GM12878 (cell line): ENCODE measurements around the gene POLN. TPM values are rescaled to one million over a fixed set of nuclear protein-coding genes. Genes with fewer than 3 reads are reported as not detected.

Experiments
- ATAC-seq: fragments of 200-7000 bp; cut with Tn5 transposase; 3 replicates; pipeline ENCODE4 v1.9.1; 2020; ENCODE audit warnings: mild to moderate bottlenecking, moderate library complexity
- BruUV-seq: library from RNA; stranded (reverse); fragments of 400-500 nt; replicated peaks from 2 replicates; lab custom pipeline; 2021; lab: Mats Ljungman, UMichigan
- CTCF ChIA-PET: fragments of 300-600 bp; sonication (Branson Sonifier 250); formaldehyde crosslinking; extraction: SDS; loops from one replicate; lab custom pipeline; 2021; ENCODE audit warnings: inconsistent platforms; lab: Yijun Ruan, JAX
- POLR2A ChIA-PET: fragments of 350-600 bp; formaldehyde crosslinking; extraction: SDS; loops from one replicate; lab custom pipeline; 2021; ENCODE audit warnings: inconsistent platforms; lab: Charles Lee
- RAD21 ChIA-PET: fragments of 300-600 bp; sonication (Branson Sonifier 250); formaldehyde crosslinking; loops from one replicate; lab custom pipeline; 2023; ENCODE audit warnings: antibody characterized with exemption; ENCODE audit not compliant: unreplicated experiment; lab: Charles Lee
- SMC1A ChIA-PET: fragments of 300-600 bp; sonication (Branson Sonifier 250); formaldehyde crosslinking; loops from one replicate; lab custom pipeline; 2023; ENCODE audit not compliant: unreplicated experiment, uncharacterized antibody; lab: Charles Lee
- DNase-seq: peaks from one replicate; pipeline ENCODE4 v3.0.0-alpha.2; 2011; ENCODE audit warnings: low read depth, low spot score
- FAIRE-seq: peaks from 3 replicates; lab custom pipeline; 2011; peaks lifted over from hg19 to GRCh38; lab: Jason Lieb, UNC
- H2AFZ ChIP-seq: 2 replicates; pipeline ENCODE4 v1.6.0; 2011; ENCODE audit warnings: low read depth, low read length, control low read depth; ENCODE audit not compliant: control insufficient read depth
- H3K27ac ChIP-seq: 2 replicates; pipeline ENCODE4 v1.5.1; 2011; ENCODE audit warnings: control low read depth; ENCODE audit not compliant: control insufficient read depth, insufficient read depth
- H3K27me3 ChIP-seq, 2 experiments: replicated peaks in 1 of 2; 2 replicates each; pipeline versions ENCODE4 v1.6.0 to v1.6.1; 2011; ENCODE audit warnings: low read length in 1 of 2; ENCODE audit not compliant: control insufficient read depth in 2 of 2, insufficient read depth in 2 of 2
- H3K36me3 ChIP-seq, 2 experiments: 2 replicates each; pipeline ENCODE4 v1.5.1; 2011; ENCODE audit warnings: low read length in 1 of 2; ENCODE audit not compliant: control insufficient read depth in 2 of 2, insufficient read depth in 2 of 2
- H3K4me1 ChIP-seq: 2 replicates; pipeline ENCODE4 v1.6.1; 2011; ENCODE audit warnings: mild to moderate bottlenecking, low read length, moderate library complexity, mixed read lengths; ENCODE audit not compliant: control insufficient read depth, insufficient read depth
- H3K4me2 ChIP-seq: 2 replicates; pipeline ENCODE4 v1.6.0; 2011; ENCODE audit warnings: control low read depth; ENCODE audit not compliant: control insufficient read depth, insufficient read depth
- H3K4me3 ChIP-seq: fragments of 200-600 bp; sonication (generic); 2 replicates; pipeline ENCODE4 v1.5.1; 2016
- H3K79me2 ChIP-seq: 2 replicates; pipeline ENCODE4 v1.6.0; 2011; ENCODE audit warnings: low read length; ENCODE audit not compliant: control insufficient read depth, insufficient read depth
- H3K9ac ChIP-seq: 2 replicates; pipeline ENCODE4 v1.8.0; 2011; ENCODE audit warnings: low read length, control low read depth, mixed read lengths; ENCODE audit not compliant: control insufficient read depth, insufficient read depth
- H3K9me3 ChIP-seq: replicated peaks from 3 replicates; pipeline ENCODE4 v1.5.1; 2011; ENCODE audit warnings: mild to moderate bottlenecking, low read length; ENCODE audit not compliant: control insufficient read depth, insufficient read depth
- H4K20me1 ChIP-seq: 2 replicates; pipeline ENCODE4 v1.6.0; 2011; ENCODE audit not compliant: control insufficient read depth, insufficient read depth
- BACH1 ChIP-seq: fragments of 450-650 bp; IDR thresholded peaks from 2 replicates; pipeline ENCODE4 v1.6.1; 2017; ENCODE audit warnings: mild to moderate bottlenecking, borderline replicate concordance
- EGR1 ChIP-seq, 2 experiments: IDR thresholded peaks; 1 replicate in 1 of 2; 2 replicates in 1 of 2; pipeline ENCODE4 v1.6.1; 2011 to 2012; ENCODE audit warnings: low read depth in 2 of 2, low read length in 2 of 2, borderline replicate concordance in 1 of 2, mild to moderate bottlenecking in 1 of 2, moderate library complexity in 1 of 2
- FOXK2 ChIP-seq: fragments of 450-650 bp; IDR thresholded peaks from 2 replicates; pipeline ENCODE4 v1.6.1; 2017; ENCODE audit warnings: mild to moderate bottlenecking, moderate library complexity
- IKZF1 ChIP-seq: fragments of 450-650 bp; conservative IDR thresholded peaks from 2 replicates; pipeline ENCODE4 v1.6.1; 2017; ENCODE audit warnings: antibody characterized with exemption, mild to moderate bottlenecking
- KDM1A ChIP-seq: fragments of 200-600 bp; sonication (generic); IDR thresholded peaks from 2 replicates; pipeline ENCODE4 v1.6.1; 2016; ENCODE audit warnings: borderline replicate concordance
- MXI1 ChIP-seq: fragments of 150-350 bp; IDR thresholded peaks from 2 replicates; pipeline ENCODE4 v1.6.1; 2011; ENCODE audit warnings: low read depth, mild to moderate bottlenecking, inconsistent platforms, low read length, improper control_type of control experiment
- MYB ChIP-seq: fragments of 150-350 bp; IDR thresholded peaks from 2 replicates; pipeline ENCODE4 v1.6.1; 2014; ENCODE audit warnings: mild to moderate bottlenecking, low read depth, low read length, borderline replicate concordance
- NFYB ChIP-seq: IDR thresholded peaks from 2 replicates; pipeline ENCODE4 v1.6.1; 2011; ENCODE audit warnings: low read depth, mild to moderate bottlenecking, low read length, improper control_type of control experiment, moderate library complexity; ENCODE audit not compliant: insufficient read depth
- POU2F2 ChIP-seq: IDR thresholded peaks from 3 replicates; pipeline ENCODE4 v1.6.1; 2011; ENCODE audit warnings: low read depth, mild to moderate bottlenecking, low read length, borderline replicate concordance
- RELA ChIP-seq: fragments of 450-650 bp; IDR thresholded peaks from 2 replicates; pipeline ENCODE4 v1.8.0; 2014; ENCODE audit warnings: borderline replicate concordance; ENCODE audit not compliant: partially characterized antibody
- RUNX3 ChIP-seq: IDR thresholded peaks from 2 replicates; pipeline ENCODE4 v1.6.1; 2012; ENCODE audit warnings: low read length, inconsistent platforms
- SMC3 ChIP-seq: IDR thresholded peaks from 2 replicates; pipeline ENCODE4 v1.6.1; 2011; ENCODE audit warnings: low read length, improper control_type of control experiment, borderline replicate concordance
- SREBF2 ChIP-seq: IDR thresholded peaks from 2 replicates; pipeline ENCODE4 v1.6.1; 2012; ENCODE audit warnings: mild to moderate bottlenecking, low read length
- YBX1 ChIP-seq: fragments of 450-650 bp; IDR thresholded peaks from 2 replicates; pipeline ENCODE4 v1.6.1; 2016; ENCODE audit warnings: antibody characterized with exemption
- ZNF274 ChIP-seq: IDR thresholded peaks from one replicate; pipeline ENCODE4 v1.8.0; 2011; ENCODE audit not compliant: insufficient read length, insufficient read depth
- WGBS: methylation state at CpG from one replicate; pipeline ENCODE4 v1.1.6; 2016; ENCODE audit warnings: low lambda C conversion rate; ENCODE audit not compliant: insufficient replicate concordance, insufficient coverage; ENCODE audit errors: missing lambda C conversion rate; 5-methylcytosine and 5-hydroxymethylcytosine counted together
- in situ Hi-C: fragments of 300-500 bp; cut with MboI; formaldehyde crosslinking; loops from 9 replicates; pipeline ENCODE4 v1.14.3; 2018; ENCODE audit warnings: mixed read lengths
- intact Hi-C: fragments of 100-400 bp; cut with micrococcal nuclease; formaldehyde crosslinking; loops from one replicate; pipeline ENCODE4 v1.14.2; 2022; ENCODE audit not compliant: unreplicated experiment
- polyA plus RNA-seq, 11 experiments: library from polyadenylated mRNA; depleted of rRNA in 4 of 11; unstranded in 6 of 11; stranded (reverse) in 5 of 11; fragments of >200 nt; fragmentation: Nextera tagmentation in 4 of 11; fragmentation: Illumina TruSeq in 1 of 11; extraction: Ambion mirVana in 4 of 11; extraction: Trizol in 1 of 11; gene quantifications; 1 replicate in 1 of 11; 2 replicates in 10 of 11; pipeline versions ENCODE4 v1.2.1 to v1.2.3, GENCODE V29; 2011 to 2016; ENCODE audit warnings: inconsistent platforms in 2 of 11, missing spikeins in 2 of 11, low read depth in 1 of 11
- total RNA-seq, 4 experiments: library from RNA; depleted of rRNA in 3 of 4; stranded (reverse); fragments of >200 nt in 3 of 4; fragmentation: Illumina TruSeq in 1 of 4; extraction: Trizol in 1 of 4; gene quantifications; 2 replicates each; pipeline versions ENCODE4 v1.2.1 to v1.2.3, GENCODE V29; 2013 to 2021
- TF ChIP-seq, protein P1 (sequence below): IDR thresholded peaks from 2 replicates; pipeline ENCODE4 v1.6.1; 2011; ENCODE audit warnings: borderline replicate concordance, low read depth, mild to moderate bottlenecking, moderate library complexity, low read length; ENCODE audit not compliant: insufficient read depth, poor library complexity, severe bottlenecking
- TF ChIP-seq, protein P2 (sequence below): fragments of 450-650 bp; formaldehyde crosslinking; IDR thresholded peaks from 2 replicates; pipeline ENCODE4 v1.4.0; 2022; ENCODE audit warnings: mild to moderate bottlenecking, moderate library complexity

The POLN gene
- total and polyA plus RNA-seq, 10 of the 15 experiments (the other 5 are each of a cell fraction or from before 2014, with no cell fraction given) = 0.09 to 2.0 (median 0.95) TPM; not detected in 1

DNA sequence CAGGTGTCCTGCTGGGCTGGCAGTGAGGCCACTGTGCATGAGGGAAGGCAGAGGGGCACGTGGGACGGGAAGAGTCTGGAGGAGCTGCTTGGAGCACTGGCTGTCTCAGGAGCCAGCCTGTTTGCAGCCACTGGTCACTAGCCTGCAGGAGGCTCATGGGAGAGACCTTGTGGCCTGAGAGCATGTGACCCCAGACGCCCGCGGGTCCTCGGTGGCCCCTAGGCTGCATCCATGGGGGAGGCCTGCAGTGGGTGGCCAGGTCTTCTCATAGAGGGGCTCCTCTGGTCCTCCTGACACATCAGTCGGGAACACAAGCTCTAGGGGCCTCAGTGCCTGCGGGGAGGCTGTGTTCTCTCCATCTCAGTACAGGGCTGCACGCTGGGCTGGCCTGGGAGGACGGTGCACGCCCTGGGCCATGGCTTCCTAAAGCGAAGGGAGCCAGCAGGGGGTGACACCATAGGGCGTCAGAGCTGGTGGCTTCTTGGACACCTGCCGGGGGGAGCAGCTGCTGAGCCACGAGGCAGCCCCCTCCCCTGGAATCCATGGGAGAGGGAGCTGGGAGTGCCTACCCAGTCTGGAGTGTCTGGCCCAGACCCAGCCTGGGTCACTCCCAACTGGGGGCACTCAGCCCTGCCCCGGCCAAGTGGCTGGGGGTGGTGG lies 170.5 kb downstream of the POLN start:
- SMC1A ChIA-PET = no interaction called here

More for the DNA sequence above, 170.5 kb downstream of the POLN start:
- Histone ChIP-seq H3K27me3 (no peaks in the 10 kb centered on the region), H3K9me3 (no peaks in the 10 kb centered on the region), H3K4me3 (no peak overlapping the region), H3K27ac (no peak overlapping the region), H3K4me1 (no peaks in the 10 kb centered on the region), H3K9ac (no peak overlapping the region), H2AFZ (no peak overlapping the region), H4K20me1 (no peaks in the 10 kb centered on the region), H3K79me2 (no peaks in the 10 kb centered on the region), H3K36me3 (no peaks in the 10 kb centered on the region), H3K4me2 (no peak overlapping the region)
- intact Hi-C loops (no loop called here), in situ Hi-C loops (no loop called here)
- ChIA-PET RAD21 (no interaction called here), POLR2A (interaction anchor here (0.6 kb wide), 1 partner anchor 416 kb away, joined by 4 read pairs; no protein-coding TSS in a partner anchor), CTCF (no interaction called here)
- ATAC-seq (no peak), DNase-seq (no peak), FAIRE-seq (no peak)
- WGBS = 33% methylated on average over 16 of the region's 16 CpGs
- BruUV-seq = no TSS peak
- TF ChIP-seq POU2F2 (no peak), IKZF1 (no peak), KDM1A (no peak), BACH1 (no peak), ZNF274 (no peak), MXI1 (no peak), SMC3 (no peak), FOXK2 (no peak), EGR1 (IDR thresholded peaks at IDR 0.05; ENCODE audit: borderline replicate concordance in 1 of 2, low read depth in 2 of 2, low read length in 2 of 2) (no peak), NFYB (no peak), MYB (no peak), RELA (no peak), SREBF2 (no peak), YBX1 (no peak), RUNX3 (no peak)
- TF ChIP-seq, protein P1, sequence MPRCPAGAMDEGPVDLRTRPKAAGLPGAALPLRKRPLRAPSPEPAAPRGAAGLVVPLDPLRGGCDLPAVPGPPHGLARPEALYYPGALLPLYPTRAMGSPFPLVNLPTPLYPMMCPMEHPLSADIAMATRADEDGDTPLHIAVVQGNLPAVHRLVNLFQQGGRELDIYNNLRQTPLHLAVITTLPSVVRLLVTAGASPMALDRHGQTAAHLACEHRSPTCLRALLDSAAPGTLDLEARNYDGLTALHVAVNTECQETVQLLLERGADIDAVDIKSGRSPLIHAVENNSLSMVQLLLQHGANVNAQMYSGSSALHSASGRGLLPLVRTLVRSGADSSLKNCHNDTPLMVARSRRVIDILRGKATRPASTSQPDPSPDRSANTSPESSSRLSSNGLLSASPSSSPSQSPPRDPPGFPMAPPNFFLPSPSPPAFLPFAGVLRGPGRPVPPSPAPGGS = no peak
- TF ChIP-seq, protein P2, sequence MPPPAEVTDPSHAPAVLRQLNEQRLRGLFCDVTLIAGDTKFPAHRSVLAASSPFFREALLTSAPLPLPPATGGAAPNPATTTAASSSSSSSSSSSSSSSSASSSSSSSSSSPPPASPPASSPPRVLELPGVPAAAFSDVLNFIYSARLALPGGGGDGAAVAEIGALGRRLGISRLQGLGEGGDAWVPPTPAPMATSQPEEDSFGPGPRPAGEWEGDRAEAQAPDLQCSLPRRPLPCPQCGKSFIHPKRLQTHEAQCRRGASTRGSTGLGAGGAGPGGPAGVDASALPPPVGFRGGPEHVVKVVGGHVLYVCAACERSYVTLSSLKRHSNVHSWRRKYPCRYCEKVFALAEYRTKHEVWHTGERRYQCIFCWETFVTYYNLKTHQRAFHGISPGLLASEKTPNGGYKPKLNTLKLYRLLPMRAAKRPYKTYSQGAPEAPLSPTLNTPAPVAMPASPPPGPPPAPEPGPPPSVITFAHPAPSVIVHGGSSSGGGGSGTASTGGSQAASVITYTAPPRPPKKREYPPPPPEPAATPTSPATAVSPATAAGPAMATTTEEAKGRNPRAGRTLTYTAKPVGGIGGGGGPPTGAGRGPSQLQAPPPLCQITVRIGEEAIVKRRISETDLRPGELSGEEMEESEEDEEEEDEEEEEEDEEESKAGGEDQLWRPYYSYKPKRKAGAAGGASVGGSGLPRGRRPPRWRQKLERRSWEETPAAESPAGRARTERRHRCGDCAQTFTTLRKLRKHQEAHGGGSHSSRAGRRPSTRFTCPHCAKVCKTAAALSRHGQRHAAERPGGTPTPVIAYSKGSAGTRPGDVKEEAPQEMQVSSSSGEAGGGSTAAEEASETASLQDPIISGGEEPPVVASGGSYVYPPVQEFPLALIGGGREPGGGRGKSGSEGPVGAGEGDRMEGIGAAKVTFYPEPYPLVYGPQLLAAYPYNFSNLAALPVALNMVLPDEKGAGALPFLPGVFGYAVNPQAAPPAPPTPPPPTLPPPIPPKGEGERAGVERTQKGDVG (CRISPR knock-in tag) = no peak
